Measurements from ENCODE around the gene ELK4.

Gene ELK4

DNA sequence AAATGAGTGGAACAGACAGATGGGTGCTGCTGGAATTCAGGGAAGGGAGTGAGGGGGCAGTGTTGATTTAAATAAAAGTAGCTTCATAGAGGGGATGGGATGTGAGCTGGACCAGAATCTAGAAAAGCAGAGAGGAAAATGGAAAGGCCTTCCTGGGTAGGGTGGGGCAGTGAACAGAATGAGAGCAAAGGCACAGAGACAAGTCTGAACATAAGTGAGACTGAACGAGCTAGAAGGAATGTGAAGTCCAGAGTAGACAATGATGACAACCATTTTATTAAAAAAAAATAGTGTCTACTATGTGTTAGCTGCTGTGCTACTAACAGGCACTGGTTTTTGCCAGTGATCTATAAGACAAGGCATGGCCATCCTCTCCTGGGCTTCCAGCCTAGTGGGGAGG, 36.0 kb downstream of the ELK4 start:
- DNase-seq (ENCODE audit: low read depth), result no peak

GRCh38 chr1:205595435-205595834, 36.4 kb downstream of the ELK4 start:
- no peak for DNase-seq (ENCODE audit: low read depth)

GRCh38 chr1:205594846-205595245, 37.0 kb downstream of the ELK4 start:
- no peak for DNase-seq (ENCODE audit: low read depth)

GRCh38 chr1:205593967-205594366, 37.8 kb downstream of the ELK4 start:
- DNase-seq (ENCODE audit: low read depth), result no peak

DNA sequence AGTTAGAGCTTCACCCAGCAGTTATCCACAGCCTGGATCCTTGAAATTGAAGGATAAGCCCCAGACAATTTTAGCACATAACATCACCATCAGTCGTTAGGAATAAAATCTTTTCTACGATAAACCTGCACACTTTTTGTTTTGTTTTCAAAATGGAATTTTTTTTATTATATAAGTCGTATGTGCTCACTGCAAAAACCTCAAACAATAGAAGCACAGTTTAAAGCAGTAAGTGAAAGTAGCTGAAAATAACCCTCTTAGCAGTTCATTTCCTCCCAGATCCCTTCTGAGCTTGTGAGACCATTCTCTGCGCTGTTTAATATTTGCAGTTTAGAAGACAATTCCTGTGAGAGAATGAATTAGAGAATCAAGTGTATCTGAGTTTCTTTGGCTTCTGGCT, 38.3 kb downstream of the ELK4 start:
- no peak for DNase-seq (ENCODE audit: low read depth)

GRCh38 chr1:205592443-205593003, 39.3 kb downstream of the ELK4 start:
- DNase-seq (ENCODE audit: low read depth), result no peak

DNA sequence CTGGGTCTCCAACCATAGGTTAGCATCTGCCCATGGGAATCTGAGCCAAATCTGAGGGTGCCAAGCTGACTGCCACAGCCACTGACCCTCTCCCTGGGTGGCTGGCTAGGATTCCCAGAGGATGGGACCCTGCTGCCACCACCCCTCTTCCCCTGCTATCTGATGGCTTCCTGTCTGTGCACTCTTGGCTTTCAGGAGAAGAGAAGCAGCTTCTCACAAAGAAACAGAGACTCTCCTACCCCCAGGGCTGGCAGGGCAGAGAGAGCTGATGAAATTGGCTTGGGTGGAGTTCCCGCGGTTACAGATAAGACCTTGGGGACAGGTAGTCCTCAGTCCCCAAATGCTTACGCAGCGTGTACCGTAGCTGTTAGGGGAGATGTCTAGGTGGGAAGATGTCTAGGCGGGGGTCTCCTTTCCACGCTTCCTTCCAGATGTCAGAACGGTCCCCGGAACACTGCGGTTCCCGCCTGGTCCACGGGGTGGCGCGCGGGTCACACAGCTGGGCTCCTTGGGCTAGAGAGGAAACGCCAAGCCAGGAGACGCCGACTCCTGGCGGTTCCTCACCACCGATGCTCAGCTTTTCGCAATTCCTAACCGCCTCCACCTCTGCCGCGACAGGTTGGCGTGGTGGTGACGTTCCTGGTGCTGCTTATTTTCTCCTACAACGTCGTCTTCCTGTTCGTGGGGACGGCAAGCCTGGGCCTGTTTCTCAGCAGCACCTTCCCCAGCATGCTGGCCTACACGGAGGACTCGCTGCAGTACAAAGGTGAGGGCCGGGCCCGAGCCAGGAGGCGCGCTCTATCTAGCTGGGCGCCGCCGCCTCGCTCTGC, 40.1 kb downstream of the ELK4 start:
- DNase-seq (ENCODE audit: low read depth), result peak; percentile 51

- DNase-seq (ENCODE audit: low read depth), result no peak
These were observed 40.9 kb downstream of the ELK4 start for GRCh38 chr1:205590777-205591513.

GRCh38 chr1:205590457-205590768, 41.4 kb downstream of the ELK4 start:
- no peak for DNase-seq (ENCODE audit: low read depth)

DNA sequence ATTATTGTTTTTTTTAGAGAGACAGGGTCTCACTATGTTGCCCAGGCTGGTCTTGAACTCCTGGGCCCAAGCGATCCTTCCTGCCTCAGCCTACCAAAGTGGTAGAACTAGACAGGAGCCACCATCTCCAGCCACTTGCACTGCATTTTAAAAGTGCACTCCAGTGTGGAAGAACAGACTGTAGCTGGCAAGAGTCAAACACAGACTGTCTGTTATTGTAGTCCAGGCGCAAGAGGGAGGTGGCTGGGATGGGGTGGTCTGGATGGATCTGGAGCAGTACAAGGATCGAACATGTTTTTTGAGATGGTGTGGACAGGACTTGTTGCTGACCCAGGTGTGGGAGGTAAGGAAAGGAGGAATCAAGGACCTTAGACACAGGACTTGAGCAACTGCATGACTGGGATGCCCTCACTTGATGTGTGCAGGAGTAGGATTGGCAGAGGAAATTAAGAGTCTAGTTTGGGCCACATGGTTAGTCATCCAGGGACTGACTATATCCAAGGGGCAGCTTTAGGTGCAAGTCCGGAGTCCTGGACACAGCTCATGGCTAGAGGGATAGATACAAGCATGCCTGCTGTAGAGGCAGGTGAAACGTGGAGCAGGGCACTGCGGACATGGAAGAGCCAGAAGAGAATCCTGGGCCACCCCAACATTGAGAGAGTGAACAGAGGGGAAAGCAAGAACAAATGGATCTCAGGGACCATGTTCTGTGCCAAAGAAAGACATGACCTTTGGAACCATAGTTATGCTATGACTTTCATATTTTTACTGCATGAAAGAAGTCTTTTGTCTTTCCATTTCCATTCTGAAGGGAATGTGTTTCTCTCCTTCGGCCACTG, 42.0 kb downstream of the ELK4 start:
- no peak for DNase-seq (ENCODE audit: low read depth)

GRCh38 chr1:205589046-205589445, 42.8 kb downstream of the ELK4 start:
- DNase-seq (ENCODE audit: low read depth), result no peak

- peak; percentile 26 for DNase-seq (ENCODE audit: low read depth)
These were observed 43.2 kb downstream of the ELK4 start for GRCh38 chr1:205588636-205589035.

GRCh38 chr1:205587581-205587980, 44.2 kb downstream of the ELK4 start:
- DNase-seq (ENCODE audit: low read depth), result no peak

GRCh38 chr1:205585835-205586785, 45.7 kb downstream of the ELK4 start:
- no peak for DNase-seq (ENCODE audit: low read depth)

- DNase-seq (ENCODE audit: low read depth), result no peak
These were observed 46.5 kb downstream of the ELK4 start for GRCh38 chr1:205585169-205585834.

DNA sequence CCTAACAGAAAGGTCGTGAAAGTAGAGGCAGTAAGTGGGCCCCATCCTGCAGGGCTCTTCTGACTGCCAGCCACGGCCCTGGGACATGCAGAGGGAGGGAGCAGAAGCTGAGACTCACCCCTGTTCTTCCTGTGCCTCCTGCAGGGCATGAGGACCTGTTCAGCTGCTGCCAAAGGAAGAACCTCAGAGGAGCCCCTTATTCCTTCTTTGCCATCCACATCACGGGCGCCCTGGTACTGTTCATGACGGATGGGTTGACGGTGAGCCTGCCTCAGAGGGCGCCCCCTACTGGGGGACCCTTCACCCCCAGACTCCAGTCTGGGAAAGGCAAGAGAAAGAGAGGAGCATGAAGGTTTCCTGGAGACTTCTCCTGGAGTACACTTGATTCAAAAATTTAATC, 47.1 kb downstream of the ELK4 start:
- no peak for DNase-seq (ENCODE audit: low read depth)

DNA sequence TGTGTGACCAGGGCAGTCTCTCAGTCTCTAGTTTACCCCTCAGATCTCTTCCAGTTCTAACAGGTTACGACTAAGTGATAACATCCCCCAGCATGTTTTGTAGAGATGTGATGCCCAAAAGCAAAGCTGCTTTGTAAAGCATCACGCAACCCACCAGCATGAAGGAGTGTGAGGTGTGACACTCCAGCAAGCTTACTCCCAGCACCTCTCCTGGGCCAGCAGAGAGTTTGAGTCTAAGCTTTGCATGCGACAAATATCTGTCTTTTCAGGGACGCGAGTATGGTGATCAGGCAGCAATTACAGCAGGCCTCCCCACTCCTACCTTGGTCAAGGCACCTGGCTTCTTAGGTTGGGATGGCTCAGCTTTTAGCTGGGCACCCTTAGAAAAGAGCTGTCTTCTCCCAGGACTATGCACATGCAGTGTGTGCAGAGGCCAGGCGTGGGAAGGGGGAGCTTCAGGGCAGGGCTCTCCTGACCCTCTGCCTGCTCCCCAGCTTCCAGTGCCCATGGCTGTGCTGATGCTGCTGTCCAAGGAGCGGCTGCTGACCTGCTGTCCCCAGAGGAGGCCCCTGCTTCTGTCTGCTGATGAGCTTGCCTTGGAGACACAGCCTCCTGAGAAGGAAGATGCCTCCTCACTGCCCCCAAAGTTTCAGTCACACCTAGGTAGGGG, 48.2 kb downstream of the ELK4 start:
- DNase-seq (ENCODE audit: low read depth), result no peak

DNA sequence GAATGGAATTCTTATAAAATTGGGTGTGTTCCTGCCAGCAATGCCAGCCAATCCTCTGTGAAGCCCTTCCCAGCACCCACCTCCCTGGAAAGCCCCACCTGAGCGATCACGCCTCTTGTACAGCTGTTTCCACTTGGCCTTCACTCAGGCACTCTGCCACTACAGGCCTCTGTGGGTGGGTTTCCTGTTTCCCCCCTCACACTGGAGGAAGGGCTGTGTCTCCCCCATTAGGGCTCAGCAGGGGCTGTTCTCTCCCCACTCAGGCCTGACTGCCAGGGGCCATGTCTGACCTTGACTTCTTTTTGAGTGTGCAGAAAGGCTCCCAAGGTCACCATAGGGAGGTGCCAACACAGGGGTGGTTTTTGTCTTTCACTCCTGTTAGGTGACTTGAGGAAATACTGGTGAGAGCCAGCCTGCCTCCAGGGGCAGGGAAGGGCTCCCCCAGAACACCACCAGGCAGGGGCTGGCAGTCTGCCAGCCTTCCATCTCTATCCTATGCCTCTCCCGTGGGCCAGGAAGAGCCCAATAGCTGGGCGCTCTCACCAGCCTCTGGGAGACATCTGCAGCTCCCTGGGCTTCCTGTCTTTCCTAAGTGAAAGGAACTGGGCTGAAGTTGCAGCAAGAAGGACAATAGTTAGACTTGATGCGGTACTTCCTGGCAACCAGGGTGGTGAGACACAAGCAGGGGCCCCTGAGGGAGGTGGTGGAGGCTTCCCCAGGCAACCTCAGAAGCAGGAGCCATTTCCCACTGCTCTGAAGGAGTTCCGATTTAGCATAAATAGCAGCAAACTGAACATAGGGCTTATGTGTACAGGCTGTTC, 49.1 kb downstream of the ELK4 start:
- no peak for DNase-seq (ENCODE audit: low read depth)

DNA sequence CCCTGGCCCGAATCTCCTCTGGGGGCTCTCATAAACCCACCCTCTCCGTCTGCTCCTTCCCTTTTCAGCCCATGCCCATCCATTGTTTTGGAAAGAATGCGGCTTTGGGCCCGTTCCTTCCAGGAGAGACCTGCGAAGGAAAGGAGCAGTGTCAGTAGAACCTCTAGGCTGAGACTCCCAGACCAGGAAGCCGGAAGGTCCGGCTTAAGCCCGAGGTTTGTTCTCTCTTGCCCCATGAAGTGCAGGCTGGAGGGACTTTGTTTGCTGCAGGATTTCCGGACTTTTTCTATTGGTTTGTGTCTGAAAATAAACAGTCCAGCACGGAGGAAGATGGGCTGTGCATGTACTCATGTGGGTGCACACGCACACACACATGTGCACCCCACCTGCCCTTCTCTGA, 49.8 kb downstream of the ELK4 start:
- no peak for DNase-seq (ENCODE audit: low read depth)

Data from stromal cell of bone marrow (primary cell).